ENCODE data around the gene CBX5.
"Not testable (repeated sequence)": the region's sequence is repeated elsewhere in the genome, so short reads cannot be mapped to it uniquely, and the experiment has no call there.

Gene CBX5

DNA sequence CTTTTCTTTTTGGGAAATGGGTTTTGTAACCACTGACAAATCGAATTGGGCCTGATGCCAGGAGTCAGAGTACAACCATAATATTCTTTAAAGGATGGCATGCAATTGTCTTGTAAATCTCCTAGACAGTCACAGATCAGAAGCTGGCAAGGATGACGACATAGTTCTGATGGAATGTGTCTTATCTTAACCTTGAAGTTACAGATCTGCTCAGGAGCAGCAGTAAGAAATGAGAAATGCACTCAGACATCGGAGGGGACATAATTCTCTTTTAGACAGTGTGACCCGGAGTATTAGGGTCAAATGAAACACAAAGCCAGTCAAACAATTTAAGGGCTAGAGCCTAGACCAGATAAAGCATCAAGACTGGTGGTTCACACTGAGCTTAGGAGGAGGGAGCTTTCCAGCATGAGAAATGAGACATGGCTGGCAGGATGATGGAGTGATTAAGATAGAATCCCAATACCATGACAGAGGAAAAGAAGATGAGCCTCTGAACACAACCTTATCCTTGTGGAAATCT, 17.5 kb downstream of the CBX5 start:
- H3K4me3 ChIP-seq (ENCODE audit: low read length) = no peak overlapping the region
- TF ChIP-seq ZNF274 (IDR thresholded peaks at IDR 0.05; ENCODE audit: low read depth, low read length) = no peak

DNA sequence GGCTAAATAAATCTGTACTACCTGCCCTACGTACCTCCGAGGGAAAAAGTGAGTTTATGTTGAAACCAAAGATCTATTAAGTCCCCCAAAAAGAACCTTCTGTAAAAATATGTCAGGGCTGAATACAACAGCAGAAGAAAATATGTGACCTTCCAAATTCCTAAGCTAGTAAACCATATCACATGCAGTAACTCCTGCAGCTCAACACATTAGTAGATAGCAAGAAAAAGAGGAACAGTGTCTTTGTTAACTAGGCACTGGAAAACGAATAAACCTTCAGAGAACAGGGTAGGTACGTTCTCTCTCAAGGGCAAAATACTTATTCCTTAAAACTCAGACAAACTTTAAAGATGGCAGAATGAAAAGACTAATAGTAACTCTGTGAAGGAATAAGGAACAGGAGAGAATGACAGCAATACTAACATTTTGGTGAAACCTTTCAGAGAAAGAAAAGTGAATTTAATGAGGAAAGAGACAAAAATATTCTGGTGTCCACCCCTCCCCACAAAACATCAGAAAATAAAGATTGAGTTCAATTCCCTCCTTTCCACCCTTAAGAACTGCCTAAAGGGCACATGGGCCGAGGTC, 18.0 kb downstream of the CBX5 start:
- TF ChIP-seq ZNF274 (IDR thresholded peaks at IDR 0.05; ENCODE audit: low read depth, low read length) = no peak
- H3K4me3 ChIP-seq (ENCODE audit: low read length) = no peak overlapping the region

DNA sequence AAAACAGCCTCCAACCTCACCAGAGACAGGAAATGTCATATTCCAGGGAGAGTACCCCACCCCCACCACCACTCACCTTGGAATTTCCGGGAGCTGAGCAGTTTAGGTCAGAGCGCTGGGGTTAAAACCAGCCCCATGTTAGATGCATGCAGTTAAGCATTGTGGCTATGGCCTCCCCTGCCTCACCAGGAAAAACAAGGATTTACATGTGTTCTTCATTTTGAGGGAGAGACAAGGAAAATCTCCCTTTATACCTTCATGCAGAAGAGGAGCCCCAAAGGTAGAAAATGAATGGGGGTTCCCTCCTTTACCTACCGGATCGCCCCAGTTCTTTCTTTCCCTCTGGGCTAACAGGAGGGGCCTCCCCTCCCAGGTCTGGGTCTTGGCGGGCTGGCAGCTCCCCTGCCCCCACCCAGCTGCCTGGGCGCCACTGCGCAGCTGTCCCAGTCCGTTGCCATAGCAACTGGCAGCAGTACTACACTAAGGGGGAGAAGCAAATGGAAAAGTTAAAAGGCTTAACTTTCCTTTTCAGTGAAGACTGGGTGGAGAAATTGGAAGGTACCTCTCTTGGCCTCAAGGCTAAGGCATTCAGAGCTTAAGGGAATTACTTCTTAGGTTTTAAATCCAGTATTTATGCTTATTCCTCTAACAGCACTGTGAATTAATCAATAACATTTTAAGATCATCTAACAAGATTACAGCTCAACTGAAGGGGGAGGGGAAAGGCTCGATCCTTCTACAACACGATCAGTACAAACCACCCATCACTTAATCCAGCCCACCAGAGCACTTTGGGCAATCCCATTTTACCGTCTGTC, 20.5 kb downstream of the CBX5 start:
- peak overlapping the region; percentile 51 for H3K4me3 ChIP-seq (ENCODE audit: low read length)
- no peak for TF ChIP-seq ZNF274 (IDR thresholded peaks at IDR 0.05; ENCODE audit: low read depth, low read length)

DNA sequence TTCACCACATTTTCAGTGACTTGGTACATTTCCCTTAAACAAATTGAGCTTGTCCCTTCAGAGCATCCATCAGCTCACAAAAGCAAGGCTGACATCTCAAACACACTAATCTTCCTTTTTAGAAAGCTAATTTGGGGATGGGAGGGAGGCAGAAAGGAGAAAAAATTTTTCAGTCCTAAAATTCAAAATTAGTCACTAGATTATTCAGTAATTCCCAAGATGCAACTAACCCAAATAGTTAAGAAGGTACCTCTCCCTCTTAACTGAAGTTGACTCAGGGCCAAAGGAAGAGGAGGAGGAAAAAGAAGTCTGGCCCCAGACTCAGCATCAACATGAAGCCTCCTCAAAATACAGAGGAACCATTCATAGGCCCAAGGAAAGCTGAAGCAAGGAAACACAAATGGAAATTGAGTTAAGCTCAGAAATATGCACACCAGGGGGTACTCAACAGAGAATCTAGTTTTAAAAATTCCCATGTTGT, 21.7 kb downstream of the CBX5 start:
- no peak overlapping the region for H3K4me3 ChIP-seq (ENCODE audit: low read length)
- no peak for TF ChIP-seq ZNF274 (IDR thresholded peaks at IDR 0.05; ENCODE audit: low read depth, low read length)

DNA sequence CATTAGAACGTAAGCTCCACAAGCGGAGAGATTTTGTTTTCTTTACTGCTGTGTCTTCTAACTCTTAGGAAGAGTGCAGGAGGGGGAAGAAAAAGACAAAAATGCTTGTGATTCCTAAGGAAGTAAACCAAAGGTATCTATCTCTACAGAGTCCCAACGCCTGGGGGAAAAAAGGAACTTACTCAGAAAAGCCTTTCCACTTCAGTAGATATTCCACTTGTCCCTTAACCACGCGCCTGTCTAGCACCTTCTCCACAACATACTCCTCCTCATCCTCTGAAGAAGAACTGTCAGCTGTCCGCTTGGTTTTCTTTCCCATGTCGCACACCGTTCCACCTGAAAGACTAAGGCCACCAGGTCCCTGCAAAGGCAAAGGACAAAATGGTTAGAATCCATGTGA, 22.6 kb downstream of the CBX5 start:
- TF ChIP-seq ZNF274 (IDR thresholded peaks at IDR 0.05; ENCODE audit: low read depth, low read length) = no peak

DNA sequence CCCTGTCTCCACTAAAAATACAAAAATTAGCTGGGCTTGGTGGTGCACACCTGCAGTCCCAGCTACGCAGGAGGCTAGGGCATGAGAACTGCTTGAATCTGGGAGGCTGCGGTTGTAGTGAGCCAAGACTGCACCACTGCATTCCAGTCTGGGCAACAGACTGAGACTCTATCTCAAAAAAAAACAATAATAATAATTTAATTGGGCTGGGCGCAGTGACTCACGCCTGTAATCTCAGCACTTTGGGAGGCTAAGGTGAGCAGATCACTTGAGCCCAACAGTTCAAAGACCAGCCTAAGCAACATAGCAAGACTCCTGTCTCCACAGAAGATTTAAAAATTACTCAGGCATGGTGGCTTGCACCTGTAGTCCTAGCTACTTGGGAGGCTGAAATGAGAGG, 26.7 kb downstream of the CBX5 start:
- no peak overlapping the region for H3K4me3 ChIP-seq (ENCODE audit: low read length)
- TF ChIP-seq ZNF274 (IDR thresholded peaks at IDR 0.05; ENCODE audit: low read depth, low read length) = no peak

More for the DNA sequence above, 22.6 kb downstream of the CBX5 start:
- H3K4me3 ChIP-seq (ENCODE audit: low read length) = no peak overlapping the region

DNA sequence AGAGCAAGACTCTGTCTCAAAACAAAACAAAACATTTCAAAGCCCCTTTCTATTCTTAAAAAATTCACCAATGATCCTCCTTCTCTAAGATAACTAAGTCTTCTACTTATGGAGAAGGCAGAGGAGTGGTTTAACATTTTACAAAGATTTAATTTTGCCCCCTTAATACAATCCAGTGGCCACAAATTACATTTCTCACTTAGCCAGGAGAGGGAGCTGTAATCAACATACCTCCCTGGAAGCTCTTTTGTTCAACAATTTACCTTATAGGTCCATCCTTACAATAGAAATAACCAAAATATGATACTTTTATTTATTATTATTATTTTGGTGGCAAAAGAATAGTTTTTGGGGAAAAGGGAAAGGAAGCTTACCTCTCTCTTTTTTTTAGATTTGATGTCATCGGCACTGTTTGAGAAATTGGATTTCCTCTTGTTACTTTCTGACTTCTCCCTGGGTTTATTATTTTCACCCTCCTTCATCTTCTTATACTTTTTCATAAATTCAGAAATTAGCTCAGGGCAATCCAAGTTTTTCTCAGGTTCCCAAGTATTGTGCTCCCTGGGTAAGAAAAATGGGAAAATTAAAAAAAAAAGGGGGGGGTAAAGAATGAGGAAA, 28.1 kb downstream of the CBX5 start:
- no peak overlapping the region for H3K4me3 ChIP-seq (ENCODE audit: low read length)
- TF ChIP-seq ZNF274 (IDR thresholded peaks at IDR 0.05; ENCODE audit: low read depth, low read length) = no peak

DNA sequence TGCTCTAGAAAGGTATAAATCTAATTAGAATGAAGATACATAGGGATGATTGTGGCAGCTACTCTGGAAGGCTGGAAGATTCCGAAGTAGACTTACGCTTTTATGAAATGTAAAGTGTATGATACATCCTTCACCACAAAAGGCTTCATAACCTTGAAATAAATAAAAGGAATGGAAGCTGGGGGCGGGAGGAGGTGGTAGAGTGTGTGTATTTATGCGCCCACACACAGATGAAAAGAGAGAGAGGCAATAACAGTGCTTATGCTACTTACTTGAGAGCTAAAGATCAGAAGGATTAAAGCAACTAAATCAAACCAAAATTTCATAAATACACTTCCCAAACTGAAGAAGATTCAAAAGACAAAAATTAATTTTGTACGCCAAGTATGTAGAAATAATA, 30.4 kb downstream of the CBX5 start:
- no peak for TF ChIP-seq ZNF274 (IDR thresholded peaks at IDR 0.05; ENCODE audit: low read depth, low read length)
- H3K4me3 ChIP-seq (ENCODE audit: low read length) = no peak overlapping the region

DNA sequence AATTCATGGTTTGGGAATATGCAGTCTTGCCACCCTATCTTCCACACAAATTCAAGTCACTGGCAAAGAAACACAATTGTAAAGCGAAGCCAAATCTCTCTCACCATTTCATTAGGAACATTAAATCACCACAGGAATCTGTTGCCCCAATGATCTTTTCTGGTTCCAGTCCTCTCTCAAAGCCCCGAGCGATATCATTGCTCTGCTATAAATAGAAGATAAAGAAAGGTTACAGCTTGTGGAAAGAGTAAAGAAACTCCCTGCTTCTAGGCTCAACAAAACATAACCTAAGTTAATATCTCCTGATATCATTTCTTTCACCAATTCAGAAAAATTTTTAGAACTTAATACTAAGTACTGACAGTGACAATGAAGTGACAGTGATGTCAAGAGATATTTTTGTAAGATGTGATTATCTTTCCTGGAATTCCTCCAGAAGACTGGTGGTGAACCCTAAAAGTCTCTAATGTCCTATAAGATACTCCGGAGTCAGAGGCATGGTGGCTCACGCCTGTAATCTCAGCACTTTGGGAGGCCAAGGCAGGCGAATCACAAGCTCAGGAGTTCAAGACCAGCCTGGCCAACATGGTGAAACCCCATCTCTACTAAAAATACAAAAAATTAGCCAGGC, 33.8 kb downstream of the CBX5 start:
- no peak overlapping the region for H3K4me3 ChIP-seq (ENCODE audit: low read length)
- TF ChIP-seq ZNF274 (IDR thresholded peaks at IDR 0.05; ENCODE audit: low read depth, low read length) = no peak

DNA sequence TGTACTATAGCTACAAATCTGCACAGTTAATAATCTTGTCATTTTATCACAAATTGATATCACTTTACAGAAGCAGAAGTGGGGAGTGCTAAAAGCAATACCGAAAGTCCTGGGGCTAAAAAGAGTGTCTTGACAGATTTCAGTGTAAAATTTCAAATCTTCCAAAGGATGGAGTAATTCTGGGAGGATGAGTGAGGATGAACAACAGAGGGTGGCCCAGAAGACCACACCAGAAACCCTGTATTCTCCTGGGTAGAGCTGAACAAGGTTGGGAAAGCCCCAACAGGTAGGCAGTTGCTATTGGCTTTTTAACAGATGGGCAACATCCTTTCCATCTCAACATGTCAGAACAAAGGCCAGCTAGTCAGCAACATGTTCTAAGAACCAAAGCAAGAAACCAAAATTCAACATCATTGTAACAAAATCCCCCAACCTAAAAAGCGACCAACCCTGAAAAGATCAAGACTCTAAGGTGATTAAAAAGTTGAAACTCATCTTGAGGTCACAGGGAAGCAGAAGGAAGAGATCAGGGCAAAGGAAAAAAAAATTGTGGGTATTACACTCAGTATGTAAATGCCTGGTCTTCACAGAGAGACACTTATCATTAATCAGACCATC, 38.8 kb downstream of the CBX5 start:
- no peak for TF ChIP-seq ZNF274 (IDR thresholded peaks at IDR 0.05; ENCODE audit: low read depth, low read length)
- H3K4me3 ChIP-seq (ENCODE audit: low read length) = no peak overlapping the region

DNA sequence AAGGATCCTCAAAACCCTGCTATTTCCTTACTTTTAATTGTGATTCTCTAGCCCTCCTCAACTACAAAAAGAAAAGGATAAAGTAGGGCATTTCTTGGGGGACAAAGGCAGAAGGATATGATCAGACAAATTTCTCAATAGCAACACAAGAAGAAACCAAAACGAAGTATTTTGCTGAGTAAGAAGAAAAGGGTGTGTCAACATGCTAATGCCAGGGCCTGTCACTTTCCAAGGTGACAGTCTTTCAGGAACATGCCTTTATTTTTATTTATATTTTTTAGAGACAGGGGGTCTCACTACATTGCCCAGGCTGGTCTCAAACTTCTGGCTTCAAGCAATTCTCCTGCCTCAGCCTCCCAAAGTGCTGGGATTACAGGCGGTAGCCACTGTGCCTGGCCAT, 39.8 kb downstream of the CBX5 start:
- no peak for TF ChIP-seq ZNF274 (IDR thresholded peaks at IDR 0.05; ENCODE audit: low read depth, low read length)
- H3K4me3 ChIP-seq (ENCODE audit: low read length) = no peak overlapping the region

DNA sequence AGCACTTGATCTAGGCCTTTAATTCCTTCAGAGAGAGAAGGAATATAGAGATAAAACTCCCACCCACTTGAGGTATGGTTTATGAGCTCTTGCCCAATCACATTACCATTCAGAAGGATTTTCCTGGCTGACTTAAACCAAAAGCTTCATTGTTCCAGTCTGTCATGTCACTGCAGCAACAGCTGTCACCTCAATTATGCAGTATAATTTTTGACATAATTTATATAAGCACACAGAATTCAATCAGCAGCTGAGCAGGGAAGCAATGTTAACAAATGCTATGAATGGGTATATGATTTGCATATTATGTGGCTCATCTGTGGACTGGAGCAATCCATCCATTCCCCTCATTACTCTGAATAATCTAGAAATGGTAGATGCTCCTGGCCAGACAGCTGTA, 40.3 kb downstream of the CBX5 start:
- no peak overlapping the region for H3K4me3 ChIP-seq (ENCODE audit: low read length)
- no peak for TF ChIP-seq ZNF274 (IDR thresholded peaks at IDR 0.05; ENCODE audit: low read depth, low read length)

DNA sequence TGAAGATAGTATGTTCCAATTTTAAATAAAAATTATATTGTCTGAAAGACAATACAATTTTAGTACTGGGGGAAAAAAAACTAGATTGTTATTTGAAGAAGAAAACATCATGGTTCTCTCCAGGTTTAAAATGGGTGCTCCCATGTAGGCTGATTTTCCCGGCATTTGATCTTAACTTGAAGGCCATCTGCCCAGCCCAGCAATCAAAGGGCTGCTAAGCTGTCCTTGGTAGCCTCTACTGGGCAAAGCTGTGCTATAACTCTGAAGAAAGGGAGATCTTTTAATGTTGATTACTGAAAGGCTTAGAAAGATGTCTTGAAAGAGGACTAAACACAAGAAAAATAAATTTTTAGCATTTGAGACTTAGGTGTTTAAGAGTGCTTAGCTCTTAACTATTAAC, 41.4 kb downstream of the CBX5 start:
- no peak for TF ChIP-seq ZNF274 (IDR thresholded peaks at IDR 0.05; ENCODE audit: low read depth, low read length)
- no peak overlapping the region for H3K4me3 ChIP-seq (ENCODE audit: low read length)

DNA sequence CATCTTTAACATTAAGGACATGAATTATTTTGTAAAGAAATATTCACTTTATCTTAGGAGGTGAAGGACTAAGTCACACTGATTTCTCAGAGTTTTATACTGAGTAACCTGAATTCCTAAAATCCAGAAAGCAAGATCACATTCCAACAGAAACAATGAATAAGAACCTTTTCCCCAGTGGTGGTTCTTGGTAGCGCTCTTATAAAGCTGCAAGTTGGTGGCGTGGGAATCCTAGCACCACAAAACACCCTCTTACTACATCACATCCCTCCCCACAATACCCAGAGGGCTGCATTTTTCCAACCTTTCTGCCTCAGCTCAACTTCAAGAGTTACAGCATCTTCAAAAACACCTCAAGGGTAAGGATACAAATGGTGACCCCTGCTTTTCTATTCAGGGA, 47.1 kb downstream of the CBX5 start:
- no peak overlapping the region for H3K4me3 ChIP-seq (ENCODE audit: low read length)
- no peak for TF ChIP-seq ZNF274 (IDR thresholded peaks at IDR 0.05; ENCODE audit: low read depth, low read length)

DNA sequence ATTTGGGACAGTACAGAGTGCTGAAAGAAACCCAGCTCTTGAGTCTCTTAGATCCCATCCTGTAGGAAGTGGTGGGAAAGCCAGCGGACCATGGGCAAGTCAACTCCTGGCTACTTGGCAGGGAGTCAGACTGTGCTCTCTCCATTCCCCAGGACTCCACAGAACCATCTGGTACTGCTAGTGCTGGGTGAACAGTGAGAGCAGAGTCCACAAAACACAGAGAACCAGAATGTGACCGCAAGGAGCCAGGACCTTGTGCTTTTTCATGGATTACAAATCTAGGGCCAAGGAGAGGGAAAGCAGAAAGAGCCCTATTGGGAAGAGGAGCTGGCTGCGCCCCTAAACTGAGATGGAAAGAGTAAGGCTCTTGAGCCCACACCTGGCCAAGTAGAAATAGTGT, 48.7 kb downstream of the CBX5 start:
- not testable (repeated sequence) for H3K4me3 ChIP-seq (ENCODE audit: low read length)

Data from GM08714 (cell line).